ENCODE results near the gene GTF2F1. TPM values are rescaled to one million over a fixed set of nuclear protein-coding genes. Genes with fewer than 3 reads are reported as not detected.
"Not testable (repeated sequence)": the region's sequence is repeated elsewhere in the genome, so short reads cannot be mapped to it uniquely, and the experiment has no call there.

GTF2F1 gene
- total RNA-seq, 2 experiments from 2014 or later = 75.5 to 79.8 TPM

DNA sequence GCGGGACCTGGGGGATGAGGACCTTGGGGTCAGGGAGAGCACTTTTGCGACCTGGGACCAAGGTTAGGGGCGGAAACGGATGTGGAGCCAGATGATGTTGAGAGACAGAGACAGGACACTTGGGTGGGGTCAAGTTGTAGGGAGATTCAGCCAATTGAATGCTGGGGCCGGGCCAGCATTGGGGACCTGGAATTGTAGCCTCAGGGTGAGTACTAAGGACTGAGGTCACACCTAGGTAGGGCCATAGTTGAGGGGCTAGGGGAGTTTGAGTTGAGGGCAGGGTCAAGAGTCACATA is 19.2 kb downstream of the GTF2F1 start:
- H3K4me1 Mint-ChIP-seq = peaks cover 13% of the 10 kb centered on the region
- no peaks in the 10 kb centered on the region for H3K9me3 Mint-ChIP-seq
- ChIA-PET POLR2A (interaction anchor here (0.8 to 2.8 kb wide), 4 partner anchors 12 to 51 kb away, joined by 3 to 34 read pairs (median 13); partner anchors contain the start of genes CLPP, GTF2F1 and KHSRP), CTCF (no interaction called here)
- no peak for DNase-seq
- H3K4me3 Mint-ChIP-seq = peak overlapping the region; percentile 87
- peaks cover 15% of the 10 kb centered on the region for H3K36me3 Mint-ChIP-seq (ENCODE audit: low read depth)
- peak overlapping the region; percentile 94 for H3K27ac Mint-ChIP-seq
- no peaks in the 10 kb centered on the region for H3K27me3 Mint-ChIP-seq

DNA sequence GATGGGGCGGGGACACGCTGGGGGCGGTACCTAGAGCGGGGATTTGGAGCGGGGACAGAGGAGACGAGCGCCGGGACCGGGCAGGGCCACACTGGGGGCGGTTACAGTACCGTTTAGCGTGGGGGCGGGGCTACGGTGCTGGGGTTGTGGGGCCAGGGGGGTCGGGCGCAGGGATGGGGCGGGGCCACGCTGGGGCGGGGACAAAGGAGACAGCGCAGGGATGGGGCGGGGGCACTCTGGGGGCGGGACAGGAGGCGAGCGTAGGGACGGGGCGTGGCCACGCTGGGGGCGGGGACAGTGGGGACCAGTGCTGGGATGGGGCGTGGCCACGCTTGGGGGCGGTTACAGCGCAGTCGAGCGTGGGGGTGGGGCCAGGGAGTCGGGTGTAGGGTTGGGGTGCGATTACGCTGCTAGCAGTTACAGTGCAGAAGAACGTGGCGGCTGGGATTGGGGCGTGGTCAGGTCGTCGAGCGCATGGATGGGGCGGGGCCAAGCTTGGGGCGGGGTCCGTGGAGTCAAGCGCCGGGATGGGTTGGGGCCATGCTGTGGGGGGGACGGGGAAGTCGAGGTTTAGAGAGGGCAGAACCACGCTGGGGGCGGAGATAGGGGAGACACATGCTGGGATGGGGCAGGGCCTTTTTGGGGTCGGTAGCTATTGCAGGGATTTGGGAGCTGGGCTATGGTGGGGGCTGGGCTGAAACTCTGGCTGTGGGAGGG is 19.7 kb downstream of the GTF2F1 start:
- no peaks in the 10 kb centered on the region for H3K9me3 Mint-ChIP-seq
- H3K36me3 Mint-ChIP-seq (ENCODE audit: low read depth) = peaks cover 14% of the 10 kb centered on the region
- ChIA-PET POLR2A (interaction anchor here (0.8 to 2.8 kb wide), 7 partner anchors 11 to 750 kb away, joined by 3 to 34 read pairs (median 9); partner anchors contain the start of genes CLPP, DENND1C, GTF2F1 and KHSRP), CTCF (interaction anchor here (0.5 to 1.4 kb wide), 7 partner anchors 12 to 1958 kb away, joined by 3 to 8 read pairs (median 3); partner anchors contain the start of genes CLPP, GPR108 and KHSRP)
- H3K27ac Mint-ChIP-seq = peak overlapping the region; percentile 94
- peak overlapping the region; percentile 87 for H3K4me3 Mint-ChIP-seq
- H3K27me3 Mint-ChIP-seq = no peaks in the 10 kb centered on the region
- peak; percentile 100 for DNase-seq
- peaks cover 13% of the 10 kb centered on the region for H3K4me1 Mint-ChIP-seq

DNA sequence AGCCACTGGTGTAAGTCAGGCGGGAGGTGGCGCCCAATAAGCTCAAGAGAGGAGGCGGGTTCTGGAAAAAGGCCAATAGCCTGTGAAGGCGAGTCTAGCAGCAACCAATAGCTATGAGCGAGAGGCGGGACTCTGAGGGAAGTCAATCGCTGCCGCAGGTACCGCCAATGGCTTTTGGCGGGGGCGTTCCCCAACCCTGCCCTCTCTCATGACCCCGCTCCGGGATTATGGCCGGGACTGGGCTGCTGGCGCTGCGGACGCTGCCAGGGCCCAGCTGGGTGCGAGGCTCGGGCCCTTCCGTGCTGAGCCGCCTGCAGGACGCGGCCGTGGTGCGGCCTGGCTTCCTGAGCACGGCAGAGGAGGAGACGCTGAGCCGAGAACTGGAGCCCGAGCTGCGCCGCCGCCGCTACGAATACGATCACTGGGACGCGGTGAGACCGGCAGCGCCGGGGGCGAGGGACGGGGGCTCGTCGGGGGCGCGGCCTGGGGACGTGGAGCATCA is 20.3 kb downstream of the GTF2F1 start, which contains the start of gene ALKBH7:
TSS of gene ALKBH7 (plus strand) at position 201 of the 502 bp plus-strand sequence. CDS start at position 228, 27 bp downstream.
- Mint-ChIP-seq H3K36me3 (ENCODE audit: low read depth) (peaks cover 17% of the 10 kb centered on the region), H3K4me3 (peak within 1 kb of the TSS; percentile 87), H3K9me3 (no peaks in the 10 kb centered on the region), H3K27ac (peak within 1 kb of the TSS; percentile 94), H3K4me1 (peaks cover 13% of the 10 kb centered on the region), H3K27me3 (no peaks in the 10 kb centered on the region)
- ChIA-PET POLR2A (interaction anchor here (0.9 to 2.8 kb wide), 8 partner anchors 9 to 750 kb away, joined by 3 to 34 read pairs (median 6); partner anchors contain the start of genes CLPP, DENND1C, GTF2F1 and KHSRP), CTCF (interaction anchor here (0.5 to 1.4 kb wide), 9 partner anchors 10 to 1958 kb away, joined by 3 to 8 read pairs (median 4); partner anchors contain the start of genes CLPP, GPR108 and KHSRP)
- peak; percentile 97 for DNase-seq

DNA sequence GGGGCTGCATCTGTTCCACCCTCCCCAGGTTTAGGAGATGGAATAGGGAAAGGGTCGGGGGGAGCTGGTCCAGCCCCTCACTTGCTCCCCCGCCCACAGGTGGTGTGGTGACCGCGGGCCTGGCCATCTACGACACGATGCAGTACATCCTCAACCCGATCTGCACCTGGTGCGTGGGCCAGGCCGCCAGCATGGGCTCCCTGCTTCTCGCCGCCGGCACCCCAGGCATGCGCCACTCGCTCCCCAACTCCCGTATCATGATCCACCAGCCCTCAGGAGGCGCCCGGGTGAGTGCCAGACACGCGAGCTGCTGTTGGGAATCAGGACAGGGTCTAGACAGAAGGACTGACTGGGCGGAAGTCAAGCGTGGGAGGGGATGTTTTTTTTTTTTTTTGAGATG is 28.6 kb downstream of the GTF2F1 start:
- Mint-ChIP-seq H3K27me3 (no peaks in the 10 kb centered on the region), H3K4me3 (no peak overlapping the region), H3K36me3 (ENCODE audit: low read depth) (peaks cover 43% of the 10 kb centered on the region), H3K9me3 (no peaks in the 10 kb centered on the region), H3K4me1 (peaks cover 18% of the 10 kb centered on the region), H3K27ac (peak overlapping the region; percentile 16)
- no peak for DNase-seq
- ChIA-PET POLR2A (no interaction called here), CTCF (no interaction called here)

DNA sequence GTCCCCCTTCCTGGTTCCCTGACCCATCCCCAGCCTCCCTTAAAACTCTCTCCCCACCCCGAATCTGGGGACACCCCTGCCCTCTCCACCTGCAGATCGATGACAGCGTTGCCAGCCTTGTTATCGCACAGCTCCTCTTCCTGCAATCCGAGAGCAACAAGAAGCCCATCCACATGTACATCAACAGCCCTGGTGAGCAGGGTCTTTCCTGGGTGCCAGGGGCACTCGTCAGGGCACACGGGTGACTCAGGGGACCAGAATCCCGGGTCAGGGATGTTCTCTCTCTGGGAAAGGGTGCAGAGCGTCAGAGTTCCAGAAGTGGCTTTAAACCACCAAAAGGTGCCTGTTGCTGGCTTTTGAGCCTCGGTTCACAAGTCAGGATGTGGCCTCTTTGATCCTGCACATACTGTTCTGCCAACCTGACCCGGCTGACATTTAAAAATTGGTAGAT is 30.6 kb downstream of the GTF2F1 start:
- peaks cover 30% of the 10 kb centered on the region for H3K36me3 Mint-ChIP-seq (ENCODE audit: low read depth)
- ChIA-PET POLR2A (interaction anchor here (1.5 to 4.3 kb wide), 2 partner anchors 11 to 740 kb away, joined by 3 to 34 read pairs; partner anchors contain the start of genes ALKBH7, SAFB and SAFB2), CTCF (interaction anchor here (0.6 to 1.0 kb wide), 2 partner anchors 10 to 191 kb away, joined by 4 read pairs; partner anchors contain the start of gene ALKBH7)

DNA sequence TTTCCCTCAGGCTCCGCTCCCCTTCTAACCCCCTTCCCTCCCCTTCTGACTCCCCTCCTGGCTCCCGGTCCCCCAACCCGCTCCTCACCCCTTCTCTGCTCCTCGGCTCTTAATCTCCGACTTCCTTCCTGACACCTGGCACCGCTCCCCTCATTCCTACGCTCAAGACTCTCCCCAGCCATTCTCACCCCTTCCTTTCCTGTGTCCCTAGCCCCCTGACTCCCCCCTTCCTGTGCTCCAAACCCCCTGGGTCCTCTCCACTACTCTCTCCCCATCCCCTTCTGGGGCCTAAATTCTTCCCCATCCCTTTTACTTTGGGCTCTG is 31.0 kb downstream of the GTF2F1 start:
- CTCF ChIA-PET = interaction anchor here (0.6 kb wide), 1 partner anchor 192 kb away, joined by 4 read pairs; no protein-coding TSS in a partner anchor
- POLR2A ChIA-PET = interaction anchor here (1.5 to 4.3 kb wide), 2 partner anchors 11 to 739 kb away, joined by 3 to 34 read pairs; partner anchors contain the start of genes ALKBH7, SAFB and SAFB2
- H3K27ac Mint-ChIP-seq = peak overlapping the region; percentile 93
- no peak for DNase-seq
- H3K4me3 Mint-ChIP-seq = peak overlapping the region; percentile 87
- no peaks in the 10 kb centered on the region for H3K27me3 Mint-ChIP-seq
- H3K36me3 Mint-ChIP-seq (ENCODE audit: low read depth) = peaks cover 29% of the 10 kb centered on the region
- H3K9me3 Mint-ChIP-seq = no peaks in the 10 kb centered on the region
- peaks cover 18% of the 10 kb centered on the region for H3K4me1 Mint-ChIP-seq

More for the DNA sequence above, 30.6 kb downstream of the GTF2F1 start:
- no peaks in the 10 kb centered on the region for H3K27me3 Mint-ChIP-seq
- peak; percentile 48 for DNase-seq
- H3K4me3 Mint-ChIP-seq = peak overlapping the region; percentile 87
- peak overlapping the region; percentile 93 for H3K27ac Mint-ChIP-seq
- H3K4me1 Mint-ChIP-seq = peaks cover 18% of the 10 kb centered on the region
- H3K9me3 Mint-ChIP-seq = no peaks in the 10 kb centered on the region

DNA sequence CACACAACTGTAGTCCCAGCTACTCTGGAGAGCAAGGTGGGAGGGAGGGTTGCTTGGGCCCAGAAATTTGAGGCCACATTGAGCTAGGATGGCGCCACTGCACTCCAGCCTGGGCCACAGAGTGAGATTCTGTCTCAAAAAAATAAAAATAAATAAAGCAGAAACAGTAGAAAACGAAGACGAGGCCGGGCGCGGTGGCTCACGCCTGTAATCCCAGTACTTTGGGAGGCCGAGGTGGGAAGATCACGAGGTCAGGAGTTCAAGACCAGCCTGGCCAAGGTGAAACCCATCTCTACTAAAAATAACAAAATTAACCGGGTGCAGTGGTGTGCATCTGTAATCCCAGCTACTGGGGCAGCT is 32.1 kb downstream of the GTF2F1 start:
- H3K27me3 Mint-ChIP-seq = not testable (repeated sequence)
- POLR2A ChIA-PET = interaction anchor here (0.6 to 4.3 kb wide), 5 partner anchors 10 to 122 kb away, joined by 3 to 34 read pairs (median 7); partner anchors contain the start of genes ALKBH7, GTF2F1 and KHSRP
- CTCF ChIA-PET = interaction anchor here (0.6 to 1.0 kb wide), 3 partner anchors 12 to 582 kb away, joined by 3 to 8 read pairs (median 3); partner anchors contain the start of gene ALKBH7

DNA sequence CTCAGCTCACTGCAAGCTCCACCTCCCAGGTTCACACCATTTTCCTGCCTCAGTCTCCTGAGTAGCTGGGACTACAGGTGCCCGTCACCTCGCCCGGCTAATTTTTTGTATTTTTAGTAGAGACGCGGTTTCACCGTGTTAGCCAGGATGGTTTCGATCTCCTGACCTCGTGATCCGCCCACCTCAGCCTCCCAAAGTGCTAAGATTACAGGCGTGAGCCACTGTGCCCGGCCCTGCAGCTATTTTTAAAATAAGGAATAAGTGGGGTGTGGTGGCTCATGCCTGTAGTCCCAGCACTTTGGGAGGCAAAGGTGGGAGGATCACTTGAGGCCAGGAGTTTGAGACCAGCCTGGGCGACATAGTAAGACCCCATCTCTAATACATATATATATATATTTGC is 32.5 kb downstream of the GTF2F1 start:
- not testable (repeated sequence) for H3K4me3 Mint-ChIP-seq, DNase-seq, H3K9me3 Mint-ChIP-seq, H3K27ac Mint-ChIP-seq, H3K27me3 Mint-ChIP-seq
- H3K36me3 Mint-ChIP-seq (ENCODE audit: low read depth) = peaks cover 19% of the 10 kb centered on the region
- peaks cover 18% of the 10 kb centered on the region for H3K4me1 Mint-ChIP-seq
- CTCF ChIA-PET = interaction anchor here (0.6 kb wide), 1 partner anchor 582 kb away, joined by 3 read pairs; no protein-coding TSS in a partner anchor
- POLR2A ChIA-PET = interaction anchor here (0.6 to 4.3 kb wide), 3 partner anchors 13 to 123 kb away, joined by 3 to 34 read pairs (median 7); partner anchors contain the start of genes ALKBH7 and GTF2F1

More for the DNA sequence above, 32.1 kb downstream of the GTF2F1 start:
- peaks cover 18% of the 10 kb centered on the region for H3K4me1 Mint-ChIP-seq
- H3K4me3 Mint-ChIP-seq = peak overlapping the region; percentile 87
- DNase-seq, H3K27ac Mint-ChIP-seq, H3K9me3 Mint-ChIP-seq: not testable (repeated sequence)
- peaks cover 23% of the 10 kb centered on the region for H3K36me3 Mint-ChIP-seq (ENCODE audit: low read depth)

DNA sequence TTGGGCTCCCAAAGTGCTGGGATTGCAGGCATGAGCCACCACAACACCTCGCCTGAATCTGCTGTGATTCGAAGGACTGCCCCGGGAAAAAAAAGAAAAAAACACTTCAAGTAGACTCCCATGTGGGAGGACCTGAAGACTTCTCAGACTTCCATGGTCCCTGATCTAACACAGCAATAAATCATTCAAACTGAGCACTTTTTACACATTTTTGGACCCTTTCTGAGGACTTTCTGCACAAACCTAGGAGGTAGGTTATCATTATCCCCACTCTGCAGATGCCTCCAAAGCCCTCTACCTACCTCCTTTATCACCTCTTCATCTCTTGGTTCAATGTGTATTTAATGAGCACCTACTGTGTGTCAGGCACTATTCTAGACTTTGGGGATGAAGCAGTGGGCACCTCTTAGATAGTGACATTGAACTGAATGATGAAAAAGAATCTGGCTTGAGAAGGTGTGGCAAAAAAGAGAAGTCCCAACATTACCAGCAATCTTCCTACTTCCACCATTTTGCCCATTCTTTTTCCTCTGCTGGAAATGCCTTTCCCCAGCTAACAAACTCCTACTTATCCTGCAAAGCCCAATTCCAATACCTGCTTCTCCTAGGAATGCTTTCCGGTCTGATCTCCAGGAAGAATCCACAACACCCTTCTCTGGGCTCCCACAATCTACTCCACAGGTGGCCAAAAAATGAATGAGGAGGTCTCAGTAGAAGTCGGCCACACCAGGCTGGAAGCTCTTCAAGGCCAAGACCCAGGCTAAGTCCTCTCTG is 33.2 kb downstream of the GTF2F1 start:
- Mint-ChIP-seq H3K36me3 (ENCODE audit: low read depth) (peaks cover 14% of the 10 kb centered on the region), H3K27me3 (no peaks in the 10 kb centered on the region), H3K4me3 (no peak overlapping the region), H3K27ac (no peak overlapping the region), H3K9me3 (no peaks in the 10 kb centered on the region), H3K4me1 (peaks cover 18% of the 10 kb centered on the region)
- ChIA-PET CTCF (no interaction called here), POLR2A (interaction anchor here (4.3 kb wide), 1 partner anchor 13 kb away, joined by 34 read pairs; the partner anchor contains the start of gene ALKBH7)
- DNase-seq = no peak

DNA sequence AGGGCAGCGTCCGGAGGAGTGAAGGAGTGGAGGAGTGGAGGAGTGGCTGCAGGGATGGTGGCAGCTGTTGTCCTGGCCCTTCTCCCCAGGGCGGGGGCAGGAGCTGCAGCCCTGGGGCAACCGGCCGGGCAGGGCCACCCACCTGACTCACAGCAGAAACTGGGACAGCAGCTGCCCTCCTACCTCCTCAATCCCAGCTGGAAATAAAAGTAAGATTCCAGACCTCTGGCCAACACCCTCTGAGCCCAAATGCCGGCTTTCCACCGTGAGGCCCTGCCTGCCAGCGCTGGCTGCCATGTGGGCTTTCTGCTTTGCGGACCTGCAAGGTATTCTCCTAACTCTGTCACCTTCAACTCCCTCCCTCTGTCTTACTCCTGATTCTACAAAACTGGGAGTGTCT is 35.0 kb downstream of the GTF2F1 start:
- no peak overlapping the region for H3K4me3 Mint-ChIP-seq
- DNase-seq = no peak
- peaks cover 6% of the 10 kb centered on the region for H3K36me3 Mint-ChIP-seq (ENCODE audit: low read depth)
- H3K27me3 Mint-ChIP-seq = no peaks in the 10 kb centered on the region
- no peak overlapping the region for H3K27ac Mint-ChIP-seq
- ChIA-PET CTCF (no interaction called here), POLR2A (no interaction called here)
- H3K4me1 Mint-ChIP-seq = peaks cover 10% of the 10 kb centered on the region
- no peaks in the 10 kb centered on the region for H3K9me3 Mint-ChIP-seq

DNA sequence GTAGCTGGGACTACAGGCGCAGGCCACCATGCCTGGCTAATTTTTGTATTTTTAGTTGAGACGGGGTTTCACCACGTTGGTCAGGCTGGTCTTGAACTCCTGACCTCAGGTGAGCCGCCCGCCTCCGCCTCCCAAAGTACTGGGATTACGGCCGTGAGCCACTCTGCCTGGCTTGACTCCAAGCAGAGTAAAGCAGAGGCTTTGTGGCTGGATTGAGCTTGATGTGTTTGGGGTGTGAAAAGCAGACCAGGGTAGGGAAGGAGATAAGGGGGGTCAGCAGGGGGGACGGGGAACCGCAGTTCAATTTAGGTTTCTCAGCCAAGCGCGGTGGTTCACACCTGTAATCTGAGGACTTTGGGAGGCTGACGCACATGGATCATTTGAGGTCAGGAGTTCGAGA is 35.8 kb downstream of the GTF2F1 start:
- no peak for DNase-seq
- CTCF ChIA-PET = no interaction called here
- Mint-ChIP-seq H3K4me3 (no peak overlapping the region), H3K9me3 (no peaks in the 10 kb centered on the region), H3K27me3 (no peaks in the 10 kb centered on the region), H3K4me1 (peaks cover 3% of the 10 kb centered on the region), H3K36me3 (ENCODE audit: low read depth) (peaks cover under 1% of the 10 kb centered on the region), H3K27ac (no peak overlapping the region)
- POLR2A ChIA-PET = no interaction called here

DNA sequence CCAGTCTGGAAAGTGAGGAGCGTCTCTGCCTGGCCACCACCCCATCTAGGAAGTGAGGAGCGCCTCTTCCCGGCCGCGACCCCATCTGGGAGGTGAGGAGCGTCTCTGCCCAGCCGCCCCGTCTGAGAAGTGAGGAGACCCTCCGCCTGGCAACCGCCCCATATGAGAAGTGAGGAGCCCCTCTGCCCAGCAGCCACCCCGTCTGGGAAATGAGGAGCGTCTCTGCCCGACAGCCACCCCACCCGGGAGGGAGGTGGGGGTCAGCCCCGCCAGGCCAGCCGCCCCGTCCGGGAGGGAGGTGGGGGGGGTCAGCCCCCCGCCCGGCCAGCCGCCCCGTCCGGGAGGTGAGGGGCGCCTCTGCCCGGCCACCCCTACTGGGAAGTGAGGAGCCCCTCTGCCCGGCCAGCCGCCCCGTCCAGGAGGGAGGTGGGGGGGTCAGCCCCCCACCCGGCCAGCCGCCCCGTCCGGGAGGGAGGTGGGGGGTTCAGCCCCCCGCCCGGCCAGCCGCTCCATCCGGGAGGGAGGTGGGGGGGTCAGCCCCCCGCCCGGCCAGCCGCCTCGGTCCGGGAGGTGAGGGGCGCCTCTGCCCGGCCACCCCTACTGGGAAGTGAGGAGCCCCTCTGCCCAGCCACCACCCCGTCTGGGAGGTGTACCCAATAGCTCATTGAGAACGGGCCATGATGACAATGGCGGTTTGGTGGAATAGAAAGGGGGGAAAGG is 37.5 kb downstream of the GTF2F1 start:
- H3K4me3 Mint-ChIP-seq; H3K27ac Mint-ChIP-seq; DNase-seq; H3K4me1 Mint-ChIP-seq; CTCF ChIA-PET; POLR2A ChIA-PET; H3K36me3 Mint-ChIP-seq (ENCODE audit: low read depth); H3K9me3 Mint-ChIP-seq; H3K27me3 Mint-ChIP-seq: not testable (repeated sequence)
